Vagina (tissue), 2 donors: ENCODE results near the gene SLC7A9. TPM values are rescaled to one million over a fixed set of nuclear protein-coding genes. Genes with fewer than 3 reads are reported as not detected.
A peak's percentile ranks its signal among the peaks of the same experiment; 100 is the strongest.

Experiments used
- DNase-seq, 2 donors: peaks; one replicate each; pipeline ENCODE4 v3.0.0-alpha.2; 2017; ENCODE audit errors: extremely low spot score in 2 of 2
- H3K27ac ChIP-seq: fragments of 200-600 bp; sonication (generic); one replicate; pipeline ENCODE4 v1.5.1; 2019
- H3K27me3 ChIP-seq: fragments of 200-600 bp; sonication (generic); one replicate; pipeline ENCODE4 v1.5.1; 2019
- H3K36me3 ChIP-seq, 2 donors: fragments of 200-600 bp; sonication (generic); one replicate each; pipeline ENCODE4 v1.5.1; 2017 to 2019
- H3K4me1 ChIP-seq: fragments of 200-600 bp; sonication (generic); one replicate; pipeline ENCODE4 v1.5.1; 2019
- H3K4me3 ChIP-seq, 2 donors: fragments of 200-600 bp; sonication (generic); 1 replicate in 1 of 2; 2 replicates in 1 of 2; pipeline ENCODE4 v1.5.1; 2016 to 2019
- H3K9me3 ChIP-seq: fragments of 200-600 bp; sonication (generic); one replicate; pipeline ENCODE4 v1.5.1; 2019
- CTCF ChIP-seq, 3 experiments: fragments of 450-650 bp in 2 of 3; fragments of 200-600 bp in 1 of 3; sonication (generic) in 1 of 3; IDR thresholded peaks; one replicate each; pipeline ENCODE4 v1.5.1; 2017 to 2019; ENCODE audit warnings: antibody characterized with exemption in 3 of 3, mild to moderate bottlenecking in 2 of 3, moderate library complexity in 2 of 3
- POLR2A ChIP-seq, 2 donors: fragments of 450-650 bp; IDR thresholded peaks; one replicate each; pipeline ENCODE4 v1.6.1; 2017; ENCODE audit warnings: antibody characterized with exemption in 2 of 2, mild to moderate bottlenecking in 2 of 2, moderate library complexity in 2 of 2
- POLR2AphosphoS5 ChIP-seq, 2 donors: sonication (generic); formaldehyde crosslinking; IDR thresholded peaks; one replicate each; pipeline ENCODE4 v1.9.0; 2017; ENCODE audit warnings: antibody characterized with exemption in 2 of 2, mild to moderate bottlenecking in 2 of 2, low read depth in 1 of 2; ENCODE audit not compliant: insufficient read depth in 1 of 2
- intact Hi-C: fragments of 100-400 bp; cut with DNase I; formaldehyde crosslinking; loops from one replicate; pipeline ENCODE4 v1.15.1; 2023
- total RNA-seq: library from RNA; depleted of rRNA; stranded (reverse); fragments of >200 nt; gene quantifications from one replicate; pipeline ENCODE4 v1.2.3, GENCODE V29; 2016

The SLC7A9 gene
- total RNA-seq, 1 donor from 2014 or later = not detected

DNA sequence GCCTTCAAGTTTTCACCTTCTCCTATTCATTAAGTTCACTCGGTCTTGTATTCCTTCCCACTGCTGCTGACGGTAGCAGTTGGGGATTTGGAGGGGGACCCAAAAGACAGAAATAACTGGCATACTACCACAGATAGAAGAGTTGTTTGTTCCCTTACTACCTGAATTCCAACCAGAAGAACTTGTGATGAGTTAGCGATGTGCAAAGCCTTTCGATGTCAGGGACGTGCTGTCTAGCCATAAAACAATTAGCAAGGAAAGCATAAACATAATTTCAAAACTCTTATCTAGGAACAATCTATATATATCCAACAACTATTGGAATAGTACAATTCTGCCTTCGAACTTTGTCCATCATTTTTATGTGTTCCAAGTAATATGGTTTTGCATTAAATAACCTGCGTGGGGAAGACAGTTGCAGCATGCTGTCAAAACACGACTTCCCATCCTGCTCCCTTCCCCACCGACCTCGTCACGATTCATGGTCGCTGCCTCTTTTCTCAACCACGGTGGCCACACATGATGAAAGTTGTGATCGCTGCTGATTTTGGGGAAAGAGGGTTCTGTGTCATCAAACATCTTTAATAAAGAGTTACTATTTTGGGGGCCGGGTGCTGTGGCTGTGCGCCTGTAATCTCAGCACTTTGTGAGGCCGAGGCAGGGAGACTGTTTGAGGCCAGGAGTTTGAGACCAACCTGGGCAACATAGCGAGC, 3.8 kb upstream of the SLC7A9 start:
- TF ChIP-seq POLR2AphosphoS5 (IDR thresholded peaks at IDR 0.05; ENCODE audit: insufficient read depth in 1 of 2, low read depth in 1 of 2) (no peak), POLR2A (IDR thresholded peaks at IDR 0.05) (no peak), CTCF (IDR thresholded peaks at IDR 0.05) (no peak)
- DNase-seq = no peak
- H3K27ac ChIP-seq = no peak overlapping the region
- intact Hi-C loops = no loop called here
- no peaks in the 10 kb centered on the region for H3K27me3 ChIP-seq
- no peaks in the 10 kb centered on the region for H3K4me1 ChIP-seq
- H3K36me3 ChIP-seq = peaks cover 0 to 4% of the 10 kb centered on the region in 2 donors
- no peaks in the 10 kb centered on the region for H3K9me3 ChIP-seq
- H3K4me3 ChIP-seq = no peak overlapping the region

DNA sequence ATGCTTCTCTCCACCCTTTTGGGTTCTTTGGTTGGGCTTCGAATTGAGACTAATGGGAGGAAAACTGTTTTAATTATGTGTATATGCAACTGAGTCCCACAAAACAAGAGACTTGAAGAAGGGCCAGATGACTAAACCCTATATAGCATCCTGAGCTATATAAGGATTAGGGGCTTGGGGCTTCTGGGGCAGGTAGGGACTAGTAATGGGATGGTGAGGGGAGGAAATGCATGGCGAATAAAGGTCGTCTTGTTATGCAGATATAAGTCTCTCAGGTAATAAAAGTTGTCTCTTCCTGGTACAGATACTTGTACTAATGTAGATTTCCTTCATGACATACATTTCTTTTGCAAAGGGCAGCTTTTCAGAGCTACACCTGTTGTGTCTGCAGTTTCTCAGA, 2.8 kb upstream of the SLC7A9 start:
- Histone ChIP-seq H3K27ac (no peak overlapping the region), H3K4me1 (no peaks in the 10 kb centered on the region), H3K27me3 (no peaks in the 10 kb centered on the region), H3K36me3 (no peaks in the 10 kb centered on the region), H3K4me3 (no peak overlapping the region), H3K9me3 (no peaks in the 10 kb centered on the region)
- TF ChIP-seq CTCF (IDR thresholded peaks at IDR 0.05) (no peak), POLR2AphosphoS5 (IDR thresholded peaks at IDR 0.05; ENCODE audit: insufficient read depth in 1 of 2, low read depth in 1 of 2) (no peak), POLR2A (IDR thresholded peaks at IDR 0.05) (no peak)
- no peak for DNase-seq
- intact Hi-C loops = no loop called here

DNA sequence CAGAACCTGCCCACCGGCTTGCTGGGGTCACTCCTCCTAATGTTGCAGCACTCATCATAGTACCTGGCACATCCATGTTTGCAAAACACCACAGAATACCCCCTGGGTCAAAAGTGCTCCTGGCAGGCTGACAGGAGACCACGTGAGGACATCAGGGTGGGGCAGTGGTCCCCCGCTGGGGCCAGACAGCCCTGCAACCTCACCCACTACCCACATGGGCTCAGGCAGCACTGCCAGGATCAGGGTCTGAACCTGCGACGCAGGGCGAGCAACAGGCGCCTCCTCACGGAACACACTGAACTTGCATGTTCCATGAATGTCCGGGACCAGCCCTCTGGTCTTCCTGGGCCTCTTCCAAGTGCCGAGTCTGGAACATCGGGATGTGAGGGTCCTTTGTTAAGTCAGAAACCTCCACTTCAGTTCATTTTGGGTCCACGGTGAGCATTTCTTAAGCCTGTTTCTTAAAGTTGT, 1.4 kb upstream of the SLC7A9 start:
- H3K9me3 ChIP-seq = no peaks in the 10 kb centered on the region
- no peaks in the 10 kb centered on the region for H3K36me3 ChIP-seq
- no peak overlapping the region for H3K4me3 ChIP-seq
- intact Hi-C loops = no loop called here
- no peaks in the 10 kb centered on the region for H3K27me3 ChIP-seq
- DNase-seq = peak in 1 of 2 donors; percentile 72
- no peak for TF ChIP-seq CTCF (IDR thresholded peaks at IDR 0.05)
- TF ChIP-seq POLR2AphosphoS5 (IDR thresholded peaks at IDR 0.05; ENCODE audit: insufficient read depth in 1 of 2, low read depth in 1 of 2) = no peak
- no peak for TF ChIP-seq POLR2A (IDR thresholded peaks at IDR 0.05)
- H3K27ac ChIP-seq = no peak overlapping the region
- no peaks in the 10 kb centered on the region for H3K4me1 ChIP-seq

DNA sequence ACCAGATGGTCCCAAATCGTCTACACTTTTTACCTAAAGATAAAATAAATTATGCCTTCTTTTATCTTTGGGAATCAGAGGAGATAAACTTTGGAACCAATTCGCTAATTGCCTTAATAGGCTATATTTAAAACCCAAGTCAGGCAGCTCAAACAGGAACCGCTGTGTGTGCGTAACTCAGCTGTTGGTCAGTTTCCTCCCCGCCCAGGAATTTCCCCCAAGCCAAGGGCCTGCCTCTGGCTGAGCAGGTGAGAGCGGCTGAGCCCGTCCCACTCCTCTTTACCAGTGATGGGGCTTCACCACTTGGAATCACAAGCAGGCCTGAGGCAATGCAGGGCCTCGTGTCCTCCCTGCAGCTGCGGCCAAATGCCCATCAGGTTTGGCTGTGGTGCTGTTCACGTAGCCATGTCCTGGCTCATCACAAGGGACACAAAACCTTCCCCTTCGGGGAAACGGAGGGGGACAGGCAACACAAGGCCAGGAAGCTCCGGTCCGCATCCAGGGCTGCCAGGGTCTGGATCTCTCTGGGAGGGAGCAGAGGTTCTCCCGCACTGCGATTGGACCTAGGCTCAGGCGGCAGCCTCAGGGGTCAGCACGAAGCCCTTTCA, 503 bp upstream of the SLC7A9 start:
- Histone ChIP-seq H3K9me3 (no peaks in the 10 kb centered on the region), H3K36me3 (no peaks in the 10 kb centered on the region), H3K4me1 (no peaks in the 10 kb centered on the region), H3K27ac (no peak overlapping the region), H3K27me3 (no peaks in the 10 kb centered on the region), H3K4me3 (no peak overlapping the region)
- TF ChIP-seq POLR2AphosphoS5 (IDR thresholded peaks at IDR 0.05; ENCODE audit: insufficient read depth in 1 of 2, low read depth in 1 of 2) (no peak), CTCF (IDR thresholded peaks at IDR 0.05) (no peak), POLR2A (IDR thresholded peaks at IDR 0.05) (no peak)
- intact Hi-C loops = no loop called here
- DNase-seq = no peak
